Neural cell (in vitro differentiated cells): ENCODE results near the gene CNTNAP5.

Source experiments
- CTCF ChIP-seq: fragments of 450-650 bp; IDR thresholded peaks from 2 replicates; pipeline ENCODE4 v1.5.1; 2014; ENCODE audit warnings: antibody characterized with exemption, mild to moderate bottlenecking, moderate library complexity; ENCODE audit not compliant: poor library complexity, severe bottlenecking
- EP300 ChIP-seq: fragments of 450-650 bp; conservative IDR thresholded peaks from 2 replicates; pipeline ENCODE4 v1.6.1; 2014; ENCODE audit warnings: antibody characterized with exemption, mild to moderate bottlenecking, moderate library complexity; ENCODE audit not compliant: poor library complexity, severe bottlenecking
- EZH2 ChIP-seq: fragments of 200-600, 300-800 bp; shearing (Covaris generic), sonication (generic); IDR thresholded peaks from 2 replicates; pipeline ENCODE4 v1.6.1; 2014; ENCODE audit warnings: antibody characterized with exemption, low read length, borderline replicate concordance, mild to moderate bottlenecking; ENCODE audit not compliant: insufficient read depth, poor library complexity, severe bottlenecking
- MXI1 ChIP-seq: fragments of 450-650 bp; conservative IDR thresholded peaks from 2 replicates; pipeline ENCODE4 v1.6.1; 2014; ENCODE audit warnings: antibody characterized with exemption, mild to moderate bottlenecking; ENCODE audit not compliant: poor library complexity, severe bottlenecking
- POLR2AphosphoS5 ChIP-seq: IDR thresholded peaks from 2 replicates; pipeline ENCODE4 v1.6.1; 2012
- RAD21 ChIP-seq: fragments of 450-650 bp; conservative IDR thresholded peaks from 2 replicates; pipeline ENCODE4 v1.6.1; 2014; ENCODE audit warnings: antibody characterized with exemption, mild to moderate bottlenecking, moderate library complexity
- REST ChIP-seq: IDR thresholded peaks from 2 replicates; pipeline ENCODE4 v1.6.1; 2012; ENCODE audit warnings: borderline replicate concordance
- SMC3 ChIP-seq: fragments of 450-650 bp; conservative IDR thresholded peaks from 2 replicates; pipeline ENCODE4 v1.6.1; 2014; ENCODE audit warnings: antibody characterized with exemption, mild to moderate bottlenecking, moderate library complexity; ENCODE audit not compliant: poor library complexity
- TAF1 ChIP-seq: IDR thresholded peaks from 2 replicates; pipeline ENCODE4 v1.6.1; 2012; ENCODE audit warnings: low read depth

- TF ChIP-seq CTCF, result no peak
- TF ChIP-seq TAF1, result no peak
- no peak for TF ChIP-seq POLR2AphosphoS5
- TF ChIP-seq EP300, result no peak
- no peak for TF ChIP-seq SMC3
- TF ChIP-seq REST, result no peak
- no peak for TF ChIP-seq EZH2
- no peak for TF ChIP-seq RAD21
- TF ChIP-seq MXI1, result no peak
Observed at GRCh38 chr2:124485659-124486058, 460.6 kb downstream of the CNTNAP5 start.
